Stimulated activated CD4-positive, alpha-beta T cell treated with anti-CD3 and anti-CD28 coated beads, Interleukin-15, amount 100 ng/mL, for 48 hours (primary cell): ENCODE measurements around the gene SRPRB.

ENCODE experiments used
- DNase-seq, 2 donors: peaks; one replicate each; pipeline ENCODE4 v3.0.0-alpha.2; 2020; ENCODE audit warnings: low read depth in 2 of 2

SRPRB gene

DNA sequence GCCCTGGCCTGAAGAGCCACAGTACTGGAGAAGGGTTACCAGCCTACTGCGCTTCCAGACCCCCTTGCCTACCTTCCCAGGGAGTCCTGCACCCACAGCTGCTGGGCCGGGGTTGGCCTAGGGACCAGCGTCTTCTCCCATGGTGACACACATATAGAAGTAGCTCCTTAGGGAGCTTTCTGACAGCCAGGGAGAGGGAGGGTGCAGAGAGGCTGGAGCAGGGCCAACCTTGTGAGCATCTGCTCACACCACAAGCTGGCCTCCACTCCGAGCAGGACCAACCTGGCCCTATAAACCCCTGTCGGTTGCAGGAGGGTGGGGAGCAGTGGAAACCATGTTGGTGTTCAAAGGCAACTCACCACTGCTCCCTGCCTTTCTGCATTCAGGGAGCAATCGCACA is 35.2 kb downstream of the SRPRB start:
- DNase-seq = no peak

- DNase-seq = no peak
These were observed 35.6 kb downstream of the SRPRB start for GRCh38 chr3:133841196-133841595.

DNA sequence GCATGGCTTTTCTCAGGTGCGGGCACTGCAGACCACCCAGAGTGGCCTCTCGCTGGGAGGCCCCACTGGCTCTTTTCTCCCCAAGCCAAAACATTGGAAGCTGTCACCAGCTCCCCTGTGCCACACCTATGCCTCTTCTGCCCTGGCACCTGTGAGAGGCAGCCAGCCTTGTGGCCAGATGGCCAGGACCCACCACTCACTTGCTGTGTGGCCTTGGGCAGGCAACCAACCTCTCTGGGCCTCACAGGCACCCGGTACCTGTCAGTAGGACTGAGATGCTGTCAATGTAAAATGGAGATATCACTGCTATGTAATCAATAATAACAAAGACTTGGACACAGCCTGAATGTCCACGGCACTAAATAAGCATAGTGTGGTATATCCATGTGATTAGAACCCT is 36.5 kb downstream of the SRPRB start:
- no peak for DNase-seq

- DNase-seq = no peak
These were observed 38.0 kb downstream of the SRPRB start for GRCh38 chr3:133843634-133844033.

GRCh38 chr3:133845127-133845526 is 39.5 kb downstream of the SRPRB start:
- DNase-seq = no peak

GRCh38 chr3:133849346-133849745 is 43.7 kb downstream of the SRPRB start:
- DNase-seq = no peak

- no peak for DNase-seq
These were observed 44.4 kb downstream of the SRPRB start for GRCh38 chr3:133850034-133850433.

GRCh38 chr3:133851266-133851906 is 45.8 kb downstream of the SRPRB start:
- DNase-seq = no peak

GRCh38 chr3:133851931-133852330 is 46.3 kb downstream of the SRPRB start:
- no peak for DNase-seq

DNA sequence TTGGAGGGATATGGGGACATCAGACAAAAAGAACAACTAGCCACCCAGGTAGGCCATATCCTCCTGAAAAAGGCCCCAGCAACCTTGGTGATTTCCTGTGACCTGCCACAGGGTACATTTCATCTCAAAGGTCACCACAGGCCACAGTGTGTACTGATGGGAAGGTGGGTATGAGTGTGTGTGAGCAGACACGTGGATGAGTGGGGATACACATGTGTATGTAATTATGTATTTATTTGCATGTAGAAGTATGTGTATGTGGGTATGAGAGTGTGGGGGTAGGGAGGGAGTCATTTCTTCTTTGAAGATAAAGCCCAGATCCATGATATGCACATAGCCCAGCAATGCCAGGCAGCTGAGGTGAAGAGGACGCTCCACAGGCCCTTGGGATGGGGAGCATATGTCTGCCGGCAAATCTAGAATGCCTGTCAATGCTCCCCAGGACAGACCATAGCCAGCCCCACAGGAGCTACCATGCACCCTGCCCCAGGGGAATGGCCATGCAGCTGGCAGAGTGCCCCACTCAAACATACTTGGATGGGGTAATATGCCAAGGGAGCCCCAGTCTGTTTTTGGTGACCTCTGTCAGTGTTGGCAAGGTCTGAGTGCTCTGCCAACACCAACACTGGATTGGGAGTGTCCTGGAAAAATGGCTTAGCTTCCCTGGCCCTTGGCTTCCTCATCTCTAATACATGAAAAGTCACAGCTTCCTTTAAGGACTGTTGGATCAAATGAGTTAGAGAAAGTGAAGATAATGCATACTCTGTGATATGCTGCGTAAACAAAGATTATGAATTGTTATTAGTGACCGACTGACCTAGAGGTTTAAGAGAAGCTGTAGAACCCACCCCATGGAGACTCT is 47.7 kb downstream of the SRPRB start:
- DNase-seq = no peak

GRCh38 chr3:133853925-133854227 is 48.3 kb downstream of the SRPRB start:
- DNase-seq = no peak

GRCh38 chr3:133854264-133855001 is 48.8 kb downstream of the SRPRB start:
- no peak for DNase-seq

GRCh38 chr3:133855002-133855370 is 49.4 kb downstream of the SRPRB start:
- DNase-seq = no peak

GRCh38 chr3:133855772-133856171 is 50.2 kb downstream of the SRPRB start:
- DNase-seq = no peak

- no peak for DNase-seq
These were observed 50.7 kb downstream of the SRPRB start for GRCh38 chr3:133856316-133856715.

- DNase-seq = no peak
These were observed 52.2 kb downstream of the SRPRB start for GRCh38 chr3:133857767-133858166.

DNA sequence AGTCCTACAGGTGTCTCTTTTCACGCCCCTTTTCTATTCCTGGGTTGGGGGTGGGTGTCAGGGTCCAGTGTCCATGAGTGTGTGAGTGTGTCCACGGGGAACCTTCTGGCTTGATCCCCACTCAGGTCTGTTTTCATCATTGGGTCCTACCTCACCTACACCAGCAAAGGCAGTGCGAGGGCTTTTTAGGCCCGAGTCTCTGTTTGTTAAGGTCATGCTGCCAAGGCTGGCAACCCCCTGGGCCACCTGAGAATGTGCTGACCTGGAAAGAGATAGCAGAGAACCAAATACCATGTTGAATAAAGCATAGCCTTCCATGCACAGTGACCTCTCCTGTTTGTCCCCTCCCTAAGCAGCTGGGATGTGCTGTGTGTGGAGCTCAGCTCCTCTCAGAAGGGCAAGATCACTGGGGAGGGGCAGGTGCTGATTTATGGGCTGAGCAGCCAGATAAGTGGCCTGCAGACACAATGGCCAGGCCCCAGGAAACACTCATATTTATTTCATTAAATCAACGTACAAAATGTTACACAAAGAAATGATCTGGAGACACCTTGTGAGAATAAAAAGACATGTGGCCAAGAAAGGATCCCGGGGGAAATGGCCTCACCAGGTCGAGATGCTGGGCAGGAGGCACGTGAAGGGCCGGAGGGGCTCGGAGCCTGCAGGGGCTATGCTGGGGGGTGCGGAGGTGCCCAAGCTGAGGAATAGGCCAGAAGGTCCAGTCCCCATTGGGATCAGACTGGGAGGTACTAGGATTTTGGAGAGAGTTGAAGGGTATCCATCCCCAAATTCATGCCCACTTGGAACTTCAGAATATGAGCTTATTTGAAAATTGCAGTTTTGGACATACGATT is 54.0 kb downstream of the SRPRB start:
- DNase-seq = no peak

DNA sequence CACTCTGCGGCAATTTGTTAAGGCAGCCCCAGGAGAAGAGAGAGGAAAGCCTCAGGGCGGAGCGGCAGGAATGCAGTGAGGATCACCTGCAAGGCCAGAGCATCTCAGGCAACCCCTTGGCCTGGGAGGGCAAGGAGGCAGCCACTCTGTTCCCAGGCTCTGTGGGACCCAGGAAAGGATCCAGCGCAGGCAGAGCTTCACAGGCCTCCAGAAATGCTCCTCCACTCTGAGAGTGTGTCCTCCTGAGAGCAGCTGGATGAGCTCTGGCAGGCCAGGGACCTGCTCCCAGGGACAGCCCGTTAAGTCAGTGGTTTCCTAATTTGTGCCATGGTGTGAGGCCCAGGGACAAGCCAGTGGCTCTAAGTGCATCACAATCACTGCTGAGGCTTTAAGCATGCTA is 54.9 kb downstream of the SRPRB start:
- DNase-seq = no peak

DNA sequence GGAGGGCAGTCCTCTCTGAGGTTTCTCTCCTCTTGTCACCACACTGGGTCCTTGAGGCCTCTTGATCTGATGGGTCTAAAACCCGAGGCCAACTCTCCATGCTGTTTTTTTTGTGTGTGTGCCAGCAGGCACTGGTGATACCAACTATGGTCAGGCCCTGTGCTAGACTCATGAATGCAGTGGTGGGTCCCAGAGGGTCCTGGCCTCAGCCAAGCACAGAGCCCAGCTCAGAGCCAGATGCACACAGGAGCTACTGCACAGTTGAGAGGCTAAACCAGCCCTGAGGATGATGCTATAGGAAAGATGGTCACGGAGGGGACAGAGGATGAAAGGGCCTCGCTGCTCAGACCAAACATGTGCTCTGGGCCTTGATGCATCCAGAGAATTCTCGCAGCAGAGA is 56.5 kb downstream of the SRPRB start:
- DNase-seq = no peak

- DNase-seq = no peak
These were observed 58.3 kb downstream of the SRPRB start for GRCh38 chr3:133863911-133864310.

DNA sequence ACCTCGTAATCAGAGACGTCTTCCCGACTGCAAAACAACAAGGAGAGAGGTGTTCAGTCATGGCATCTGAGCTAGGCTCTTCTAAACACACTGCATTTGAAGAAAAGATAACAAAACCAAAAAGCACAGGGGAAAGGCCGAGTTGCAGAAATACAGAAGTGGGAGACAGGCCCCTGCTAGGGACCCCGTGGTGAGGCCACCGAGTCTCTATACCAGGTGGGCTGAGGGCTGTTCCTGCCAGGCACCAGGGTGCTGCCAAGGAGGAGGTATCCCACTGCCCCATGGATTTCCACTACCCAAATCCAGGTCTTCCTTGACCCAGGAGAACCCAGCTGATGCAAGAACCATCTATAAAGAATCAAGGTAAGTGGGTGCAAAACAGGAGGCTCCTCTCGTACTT is 59.0 kb downstream of the SRPRB start:
- no peak for DNase-seq
